NB4 (cell line): ENCODE data around the gene SPON1.
"Not testable (repeated sequence)": the region's sequence is repeated elsewhere in the genome, so short reads cannot be mapped to it uniquely, and the experiment has no call there.

Experiments used
- DNase-seq: peaks from one replicate; pipeline ENCODE4 v3.0.0; 2010; ENCODE audit warnings: low read depth
- H3K4me3 ChIP-seq: one replicate; pipeline ENCODE4 v1.5.1; 2011; ENCODE audit warnings: mild to moderate bottlenecking, low read depth, low read length, moderate library complexity
- CTCF ChIP-seq: IDR thresholded peaks from one replicate; pipeline ENCODE4 v1.5.1; 2012; ENCODE audit warnings: low read depth, low read length
- MYC ChIP-seq: IDR thresholded peaks from 2 replicates; pipeline ENCODE4 v1.6.1; 2011; ENCODE audit warnings: low read depth, low read length
- POLR2A ChIP-seq: IDR thresholded peaks from 2 replicates; pipeline ENCODE4 v1.6.1; 2011; ENCODE audit warnings: mild to moderate bottlenecking; ENCODE audit not compliant: insufficient read length; ENCODE audit errors: extremely low read depth
- TF ChIP-seq, protein P1 (sequence below): IDR thresholded peaks from 2 replicates; pipeline ENCODE4 v1.6.1; 2011; ENCODE audit warnings: low read depth, low read length

Gene SPON1

GRCh38 chr11:14150878-14151277 lies 188.4 kb downstream of the SPON1 start:
- DNase-seq, result no peak
- H3K4me3 ChIP-seq, result no peak overlapping the region
- TF ChIP-seq CTCF (no peak), MYC (no peak), POLR2A (no peak)
- TF ChIP-seq, protein P1, sequence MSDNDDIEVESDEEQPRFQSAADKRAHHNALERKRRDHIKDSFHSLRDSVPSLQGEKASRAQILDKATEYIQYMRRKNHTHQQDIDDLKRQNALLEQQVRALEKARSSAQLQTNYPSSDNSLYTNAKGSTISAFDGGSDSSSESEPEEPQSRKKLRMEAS, result no peak

GRCh38 chr11:14154103-14154502 lies 191.6 kb downstream of the SPON1 start:
- not testable (repeated sequence) for DNase-seq, H3K4me3 ChIP-seq

GRCh38 chr11:14158393-14158792 lies 195.9 kb downstream of the SPON1 start:
- DNase-seq, result no peak
- no peak for TF ChIP-seq CTCF
- TF ChIP-seq MYC, result no peak
- no peak for TF ChIP-seq POLR2A
- no peak overlapping the region for H3K4me3 ChIP-seq

DNA sequence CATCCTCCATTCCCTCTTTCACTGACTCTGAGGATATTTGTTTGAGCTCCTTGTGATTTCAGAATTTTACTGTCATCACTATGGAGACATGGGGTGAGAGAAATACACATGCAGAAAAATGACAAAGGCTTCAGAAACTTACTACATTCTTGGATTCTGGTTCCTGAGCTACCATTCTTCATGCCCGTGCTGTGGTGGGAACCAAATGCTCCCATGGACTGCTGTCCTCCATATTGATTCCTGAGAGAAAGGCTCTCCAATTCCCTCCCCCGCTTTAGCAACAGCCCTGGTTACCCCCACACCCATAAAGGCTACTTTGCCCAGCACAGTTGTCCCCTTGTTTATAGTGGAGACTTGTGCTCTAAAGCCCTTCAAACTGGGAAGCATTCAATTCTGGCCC lies 201.1 kb downstream of the SPON1 start:
- TF ChIP-seq POLR2A (no peak), CTCF (no peak), MYC (no peak)
- TF ChIP-seq, protein P1, result no peak
- H3K4me3 ChIP-seq, result no peak overlapping the region
- no peak for DNase-seq

GRCh38 chr11:14173679-14174078 lies 211.2 kb downstream of the SPON1 start:
- H3K4me3 ChIP-seq, DNase-seq: not testable (repeated sequence)

DNA sequence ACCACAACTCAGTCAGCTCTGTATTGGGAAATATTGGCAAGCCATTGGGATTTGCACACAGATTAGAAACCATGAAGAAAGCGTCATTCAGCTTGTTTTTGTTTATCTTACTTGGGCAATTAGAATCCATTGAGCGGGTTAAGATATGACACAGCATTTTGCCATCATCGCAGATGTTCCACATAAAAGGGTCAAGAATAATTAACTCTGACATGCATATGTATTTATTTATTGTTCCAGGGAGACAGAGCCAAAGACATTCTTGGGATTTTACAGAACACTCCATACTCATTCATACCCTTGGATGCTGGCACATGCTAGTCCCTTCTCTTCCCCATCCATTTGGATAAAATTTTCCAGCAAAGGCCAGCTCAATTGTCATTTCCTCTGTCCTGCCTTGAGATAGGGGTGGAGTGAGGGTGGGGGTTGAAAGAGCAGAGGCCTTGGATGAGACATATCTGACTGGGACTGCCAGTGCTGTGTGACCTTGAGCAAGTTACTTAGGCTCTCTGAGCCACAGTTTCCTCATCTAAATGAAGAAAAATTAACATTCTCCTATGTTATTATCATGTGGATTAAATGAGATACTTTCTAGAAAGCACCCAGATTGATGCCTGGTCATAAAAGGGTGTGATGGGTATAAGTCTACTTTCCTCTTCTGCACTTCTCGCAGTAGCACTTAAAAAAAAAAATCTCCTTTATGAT lies 216.7 kb downstream of the SPON1 start:
- TF ChIP-seq, protein P1, result no peak
- TF ChIP-seq POLR2A (no peak), MYC (no peak), CTCF (no peak)
- no peak overlapping the region for H3K4me3 ChIP-seq
- no peak for DNase-seq

- no peak for DNase-seq
- no peak for TF ChIP-seq POLR2A
These were observed 218.6 kb downstream of the SPON1 start for GRCh38 chr11:14181121-14181520.

DNA sequence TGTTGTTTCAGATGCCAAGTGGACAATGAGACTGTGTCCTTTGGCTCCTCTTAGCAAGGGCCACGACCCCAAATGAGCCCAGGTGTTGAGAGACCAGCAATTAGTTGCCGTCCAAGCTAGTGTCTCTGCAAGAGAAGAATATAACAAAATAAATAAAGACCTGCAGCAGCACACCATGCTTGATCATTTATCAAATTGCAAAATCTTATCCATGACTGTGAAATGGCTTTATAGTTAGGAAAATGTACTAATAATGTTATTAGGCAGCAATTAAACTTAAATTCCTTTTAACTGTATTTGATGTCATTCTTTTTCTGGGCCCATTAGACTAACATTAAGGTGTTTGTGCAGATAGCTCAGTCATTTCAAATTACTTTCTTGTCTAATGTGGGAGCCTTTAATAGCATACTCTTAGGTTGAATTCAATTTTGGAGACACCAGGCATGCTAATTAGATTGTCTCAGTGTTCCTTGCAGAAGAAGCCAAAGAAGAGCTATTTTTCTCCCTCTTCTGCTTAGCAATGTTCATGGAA lies 220.4 kb downstream of the SPON1 start:
- no peak overlapping the region for H3K4me3 ChIP-seq
- TF ChIP-seq MYC, result no peak
- TF ChIP-seq POLR2A, result no peak
- DNase-seq, result no peak

More at GRCh38 chr11:14181121-14181520, 218.6 kb downstream of the SPON1 start:
- no peak overlapping the region for H3K4me3 ChIP-seq
